Sigmoid colon (tissue), 7 donors: ENCODE data around the gene ZNF318. TPM values are rescaled to one million over a fixed set of nuclear protein-coding genes. Genes with fewer than 3 reads are reported as not detected.

Source experiments
- DNase-seq: peaks from one replicate; pipeline ENCODE4 v3.0.0-alpha.2; 2019
- H3K27ac ChIP-seq, 4 donors: fragments of 200-600 bp; sonication (generic); one replicate each; pipeline ENCODE4 v1.5.1; 2016 to 2019; ENCODE audit warnings: mild to moderate bottlenecking in 1 of 4
- H3K27me3 ChIP-seq, 3 donors: fragments of 200-600 bp; sonication (generic); one replicate each; pipeline ENCODE4 v1.5.1; 2019; ENCODE audit warnings: mild to moderate bottlenecking in 1 of 3
- H3K36me3 ChIP-seq, 4 donors: fragments of 200-600 bp; sonication (generic); one replicate each; pipeline ENCODE4 v1.5.1; 2016 to 2019
- H3K4me1 ChIP-seq, 4 donors: fragments of 200-600 bp; sonication (generic); one replicate each; pipeline ENCODE4 v1.5.1; 2017 to 2019
- H3K4me3 ChIP-seq, 4 donors: fragments of 200-600 bp; sonication (generic); one replicate each; pipeline ENCODE4 v1.5.1; 2017 to 2019; ENCODE audit warnings: mild to moderate bottlenecking in 2 of 4, moderate library complexity in 1 of 4
- H3K9me3 ChIP-seq, 4 donors: fragments of 200-600 bp in 3 of 4; sonication (generic) in 3 of 4; one replicate each; pipeline versions ENCODE4 v1.5.1 to v1.6.1; 2013 to 2019
- EP300 ChIP-seq, 4 donors: sonication (generic); formaldehyde crosslinking; IDR thresholded peaks; one replicate each; pipeline ENCODE4 v1.6.1; 2017; ENCODE audit warnings: antibody characterized with exemption in 4 of 4
- POLR2A ChIP-seq, 2 donors: fragments of 450-650 bp; IDR thresholded peaks; one replicate each; pipeline ENCODE4 v1.6.1; 2016; ENCODE audit warnings: antibody characterized with exemption in 2 of 2, mild to moderate bottlenecking in 2 of 2, moderate library complexity in 2 of 2
- POLR2AphosphoS5 ChIP-seq, 4 donors: sonication (generic); formaldehyde crosslinking; IDR thresholded peaks; one replicate each; pipeline ENCODE4 v1.6.1; 2017; ENCODE audit warnings: antibody characterized with exemption in 4 of 4
- WGBS, 2 donors: extraction: QIAGEN DNeasy Blood & Tissue Kit; methylation state at CpG; one replicate each; pipeline ENCODE4 v1.1.7; 2013; 5-methylcytosine and 5-hydroxymethylcytosine counted together
- intact Hi-C: fragments of 100-400 bp; cut with DNase I; formaldehyde crosslinking; loops from one replicate; pipeline ENCODE4 v1.15.1; 2023
- polyA plus RNA-seq, 3 donors: library from polyadenylated mRNA; stranded (reverse); fragments of 200-250 nt; gene quantifications; one replicate each; pipeline ENCODE4 v1.2.3, GENCODE V29; 2013
- total RNA-seq, 4 donors: library from RNA; depleted of rRNA; stranded (reverse); fragments of >200 nt; gene quantifications; one replicate each; pipeline ENCODE4 v1.1.0, GENCODE V29; 2016
- TF ChIP-seq, protein P1 (sequence below), 4 experiments: fragments of 450-650 bp in 3 of 4; fragments of 200-600 bp in 1 of 4; IDR thresholded peaks; one replicate each; pipeline ENCODE4 v1.5.1; 2016 to 2019; ENCODE audit warnings: antibody characterized with exemption in 4 of 4, mild to moderate bottlenecking in 3 of 4, moderate library complexity in 2 of 4
- donor health status: healthy with polysubstance abuse.
- donor health status: Bipolar disorder and iron deficiency.
- donor health status: healthy.

Gene ZNF318
- total and polyA plus RNA-seq, 7 donors = 2.1 to 19.1 (median 12.7) TPM

DNA sequence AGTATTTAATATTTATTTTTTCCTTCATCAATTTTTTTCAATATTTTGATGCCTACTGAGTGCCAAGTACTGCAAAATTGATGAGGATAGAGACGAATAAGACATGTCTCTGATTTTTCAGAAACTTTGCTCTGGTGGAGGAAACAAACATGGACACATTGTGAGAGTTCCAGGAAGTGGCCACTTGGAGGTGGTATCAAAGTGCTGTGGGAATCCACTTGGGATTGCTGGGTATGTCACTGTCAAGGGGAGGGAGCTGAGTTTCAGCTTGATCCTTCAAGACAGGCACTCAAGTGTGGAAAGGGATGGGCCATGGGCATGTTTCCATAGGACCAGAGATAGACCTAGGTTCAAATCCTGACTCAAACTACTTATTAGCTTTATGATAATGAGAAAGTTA, 33.4 kb upstream of the ZNF318 start:
- Histone ChIP-seq H3K27ac (no peak overlapping the region), H3K9me3 (no peaks in the 10 kb centered on the region), H3K27me3 (no peaks in the 10 kb centered on the region), H3K4me1 (no peaks in the 10 kb centered on the region), H3K4me3 (no peak overlapping the region), H3K36me3 (no peaks in the 10 kb centered on the region)
- TF ChIP-seq EP300 (IDR thresholded peaks at IDR 0.05) = no peak
- no peak for TF ChIP-seq POLR2AphosphoS5 (IDR thresholded peaks at IDR 0.05)
- TF ChIP-seq, protein P1, sequence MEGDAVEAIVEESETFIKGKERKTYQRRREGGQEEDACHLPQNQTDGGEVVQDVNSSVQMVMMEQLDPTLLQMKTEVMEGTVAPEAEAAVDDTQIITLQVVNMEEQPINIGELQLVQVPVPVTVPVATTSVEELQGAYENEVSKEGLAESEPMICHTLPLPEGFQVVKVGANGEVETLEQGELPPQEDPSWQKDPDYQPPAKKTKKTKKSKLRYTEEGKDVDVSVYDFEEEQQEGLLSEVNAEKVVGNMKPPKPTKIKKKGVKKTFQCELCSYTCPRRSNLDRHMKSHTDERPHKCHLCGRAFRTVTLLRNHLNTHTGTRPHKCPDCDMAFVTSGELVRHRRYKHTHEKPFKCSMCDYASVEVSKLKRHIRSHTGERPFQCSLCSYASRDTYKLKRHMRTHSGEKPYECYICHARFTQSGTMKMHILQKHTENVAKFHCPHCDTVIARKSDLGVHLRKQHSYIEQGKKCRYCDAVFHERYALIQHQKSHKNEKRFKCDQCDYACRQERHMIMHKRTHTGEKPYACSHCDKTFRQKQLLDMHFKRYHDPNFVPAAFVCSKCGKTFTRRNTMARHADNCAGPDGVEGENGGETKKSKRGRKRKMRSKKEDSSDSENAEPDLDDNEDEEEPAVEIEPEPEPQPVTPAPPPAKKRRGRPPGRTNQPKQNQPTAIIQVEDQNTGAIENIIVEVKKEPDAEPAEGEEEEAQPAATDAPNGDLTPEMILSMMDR (IDR thresholded peaks at IDR 0.05) = no peak
- TF ChIP-seq POLR2A (IDR thresholded peaks at IDR 0.05) = no peak
- no peak for DNase-seq
- WGBS, 2 donors = 70 to 89% methylated on average over 1 of the region's 1 CpG
- intact Hi-C loops = no loop called here

DNA sequence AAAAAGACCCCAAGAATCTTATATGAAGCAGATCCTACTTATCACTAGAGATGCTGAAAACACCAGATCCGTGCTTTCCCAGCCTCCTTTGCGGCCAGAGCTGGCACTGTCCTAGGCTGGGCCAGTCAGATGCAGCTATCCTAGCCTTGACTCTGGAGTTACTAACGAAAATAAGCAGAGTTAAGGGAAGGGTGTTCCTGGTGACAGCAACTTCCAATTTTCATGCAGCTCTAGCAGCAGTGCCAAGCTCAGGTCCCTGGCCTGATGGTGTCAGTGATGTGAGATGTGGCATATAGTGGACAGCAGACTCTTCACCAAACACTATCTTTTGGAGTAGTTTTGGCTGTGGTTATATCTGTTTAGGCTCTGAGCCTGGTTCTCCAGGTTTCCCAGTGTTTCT, 32.3 kb upstream of the ZNF318 start:
- WGBS, 2 donors = 92 to 93% methylated on average over 3 of the region's 3 CpGs
- no peak for TF ChIP-seq POLR2AphosphoS5 (IDR thresholded peaks at IDR 0.05)
- TF ChIP-seq, protein P1 (IDR thresholded peaks at IDR 0.05) = no peak
- no peak for TF ChIP-seq POLR2A (IDR thresholded peaks at IDR 0.05)
- TF ChIP-seq EP300 (IDR thresholded peaks at IDR 0.05) = no peak
- intact Hi-C loops = no loop called here
- no peak for DNase-seq
- Histone ChIP-seq H3K9me3 (no peaks in the 10 kb centered on the region), H3K4me1 (no peaks in the 10 kb centered on the region), H3K27me3 (no peaks in the 10 kb centered on the region), H3K4me3 (no peak overlapping the region), H3K27ac (no peak overlapping the region), H3K36me3 (no peaks in the 10 kb centered on the region)

DNA sequence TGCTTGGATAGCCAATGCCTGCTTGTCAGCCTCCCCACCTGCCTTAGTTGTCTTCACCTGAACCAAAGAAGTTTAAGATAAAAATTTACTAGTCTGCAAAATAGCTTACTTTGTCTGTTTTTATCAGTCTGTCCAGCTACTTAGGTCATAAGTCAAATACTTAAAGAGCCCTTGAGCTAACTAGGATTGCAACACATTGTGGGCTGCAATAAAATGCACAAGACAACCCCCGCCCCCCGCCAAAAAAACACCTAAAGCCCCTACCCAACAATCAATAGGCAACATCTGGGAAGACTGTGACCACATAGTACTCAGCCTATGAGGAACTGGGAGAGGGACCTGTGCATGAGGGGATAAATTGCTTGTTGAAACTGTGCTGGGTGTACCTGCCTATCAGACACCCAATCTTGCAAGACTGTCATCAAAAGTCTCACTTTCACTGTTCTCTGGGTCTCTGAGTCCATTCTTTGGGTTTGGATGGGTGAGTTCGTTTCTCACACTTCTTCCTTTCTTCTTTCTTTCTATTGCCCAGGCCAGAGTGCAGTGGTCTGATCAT, 30.6 kb upstream of the ZNF318 start:
- intact Hi-C loops = no loop called here
- Histone ChIP-seq H3K27ac (no peak overlapping the region), H3K9me3 (no peaks in the 10 kb centered on the region), H3K36me3 (no peaks in the 10 kb centered on the region), H3K4me3 (no peak overlapping the region), H3K4me1 (no peaks in the 10 kb centered on the region), H3K27me3 (no peaks in the 10 kb centered on the region)
- no peak for DNase-seq
- no peak for TF ChIP-seq POLR2AphosphoS5 (IDR thresholded peaks at IDR 0.05)
- TF ChIP-seq, protein P1 (IDR thresholded peaks at IDR 0.05) = no peak
- TF ChIP-seq EP300 (IDR thresholded peaks at IDR 0.05) = no peak
- TF ChIP-seq POLR2A (IDR thresholded peaks at IDR 0.05) = no peak
- WGBS, 2 donors = 75 to 77% methylated on average over 3 of the region's 3 CpGs

DNA sequence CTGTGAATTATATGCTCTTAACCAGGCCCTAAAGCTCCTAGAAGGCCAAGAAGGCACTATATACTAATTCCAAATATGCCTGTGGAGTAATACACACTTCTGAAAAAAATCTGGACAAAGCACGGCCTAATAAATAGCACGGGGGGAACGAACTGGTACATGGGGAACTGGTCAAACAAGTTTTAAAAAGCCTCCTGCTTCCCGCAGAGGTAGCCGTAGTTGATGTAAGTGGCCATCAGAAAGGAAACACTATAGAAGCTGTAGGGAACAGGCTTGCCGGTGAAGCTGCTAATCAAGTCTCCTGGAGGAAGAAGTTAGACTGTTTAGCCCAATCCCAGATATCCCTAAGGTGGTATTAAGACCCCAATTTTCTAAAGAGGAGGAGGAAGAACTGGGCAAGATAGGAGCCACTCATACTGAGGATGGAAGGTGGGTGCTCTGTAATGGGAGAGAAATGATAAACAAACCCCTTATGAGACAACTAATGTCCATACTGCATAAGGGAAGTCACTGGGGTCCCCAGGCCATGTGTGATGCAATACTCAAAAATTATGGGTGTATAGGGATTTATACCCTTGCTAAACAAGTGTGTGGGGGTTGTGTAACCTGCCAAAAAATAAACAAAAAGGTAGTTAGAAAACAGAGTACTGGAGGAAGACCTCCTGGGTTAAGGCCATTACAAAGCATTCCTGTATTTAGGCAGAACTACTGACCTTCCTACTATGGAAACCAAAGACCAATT, 27.1 kb upstream of the ZNF318 start:
- intact Hi-C loops = no loop called here
- no peak overlapping the region for H3K4me3 ChIP-seq
- WGBS, 2 donors = 23 to 70% methylated on average over 6 of the region's 6 CpGs
- TF ChIP-seq POLR2AphosphoS5 (IDR thresholded peaks at IDR 0.05) (no peak), EP300 (IDR thresholded peaks at IDR 0.05) (no peak), POLR2A (IDR thresholded peaks at IDR 0.05) (no peak)
- TF ChIP-seq, protein P1 (IDR thresholded peaks at IDR 0.05) = no peak
- no peaks in the 10 kb centered on the region for H3K36me3 ChIP-seq
- no peaks in the 10 kb centered on the region for H3K27me3 ChIP-seq
- DNase-seq = no peak
- H3K4me1 ChIP-seq = no peaks in the 10 kb centered on the region
- no peaks in the 10 kb centered on the region for H3K9me3 ChIP-seq
- H3K27ac ChIP-seq = no peak overlapping the region
